RWPE1 (cell line): Measurements from ENCODE around the gene AUTS2.

ENCODE experiments used
- CTCF ChIA-PET: fragments of 350-600 bp; sonication (Branson Sonifier 250); formaldehyde crosslinking; extraction: SDS; loops from one replicate; lab custom pipeline; 2021; lab: Yijun Ruan, JAX
- POLR2A ChIA-PET: fragments of 400-600 bp; formaldehyde crosslinking; extraction: SDS; loops from one replicate; lab custom pipeline; 2020; ENCODE audit warnings: antibody characterized with exemption; ENCODE audit not compliant: low non-redundant PET; lab: Yijun Ruan, JAX
- DNase-seq: peaks from one replicate; pipeline ENCODE4 v3.0.0; 2012; ENCODE audit warnings: low spot score
- H3K27ac ChIP-seq: fragments of 450-650 bp; 2 replicates; pipeline ENCODE4 v1.5.1; 2017
- CTCF ChIP-seq: fragments of 450-650 bp; conservative IDR thresholded peaks from 2 replicates; pipeline ENCODE4 v1.5.1; 2017; ENCODE audit warnings: low read depth, mild to moderate bottlenecking

The AUTS2 gene

DNA sequence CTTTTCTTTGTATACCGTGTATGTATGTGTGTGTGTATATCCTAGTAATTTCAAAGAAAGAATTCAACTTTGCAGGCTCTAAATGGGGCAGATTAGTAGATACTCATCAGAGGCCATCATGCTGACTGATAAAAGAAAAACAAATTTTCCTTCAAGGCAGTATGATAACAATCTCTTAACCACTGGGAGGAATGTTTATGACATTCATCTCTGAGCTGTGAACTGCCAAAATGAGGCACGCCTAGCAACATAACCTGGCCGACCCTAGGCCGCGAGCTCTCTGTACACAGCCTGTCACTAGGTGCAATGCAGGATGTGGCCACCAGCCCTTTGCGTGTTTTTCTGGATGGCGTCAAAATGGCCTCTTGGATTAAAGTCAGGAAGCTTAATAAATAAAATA is 1190.0 kb downstream of the AUTS2 start:
- no peak overlapping the region for H3K27ac ChIP-seq
- no peak for DNase-seq
- no peak for TF ChIP-seq CTCF
- POLR2A ChIA-PET = no interaction called here
- CTCF ChIA-PET = interaction anchor here (0.6 kb wide), 1 partner anchor 358 kb away, joined by 3 read pairs; no protein-coding TSS in a partner anchor

GRCh38 chr7:70789481-70790214 is 1191.4 kb downstream of the AUTS2 start:
- no peak for TF ChIP-seq CTCF
- H3K27ac ChIP-seq = no peak overlapping the region
- POLR2A ChIA-PET = no interaction called here
- no peak for DNase-seq
- CTCF ChIA-PET = no interaction called here

GRCh38 chr7:70790215-70791073 is 1192.2 kb downstream of the AUTS2 start:
- ChIA-PET POLR2A (no interaction called here), CTCF (no interaction called here)
- DNase-seq = no peak
- TF ChIP-seq CTCF = no peak
- H3K27ac ChIP-seq = no peak overlapping the region

DNA sequence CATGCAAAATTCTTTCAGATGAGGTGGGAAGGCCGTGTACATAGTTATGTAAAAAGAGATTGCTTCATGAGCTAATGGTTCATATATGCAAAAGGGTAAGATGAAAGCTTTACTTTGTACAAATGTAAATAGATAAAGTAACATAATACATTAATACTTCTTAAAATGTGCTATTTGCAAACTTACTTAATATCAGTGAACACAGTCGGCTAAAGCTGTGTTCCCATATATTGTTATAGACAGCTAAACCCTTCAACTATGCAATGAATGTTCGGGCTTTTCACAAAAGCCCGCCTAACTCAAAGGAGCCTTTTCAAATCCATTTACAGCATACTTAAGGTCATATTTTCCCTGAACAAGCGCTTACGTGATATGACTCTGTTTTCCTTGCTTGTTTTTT is 1193.1 kb downstream of the AUTS2 start:
- ChIA-PET CTCF (no interaction called here), POLR2A (no interaction called here)
- no peak overlapping the region for H3K27ac ChIP-seq
- TF ChIP-seq CTCF = no peak
- DNase-seq = no peak

DNA sequence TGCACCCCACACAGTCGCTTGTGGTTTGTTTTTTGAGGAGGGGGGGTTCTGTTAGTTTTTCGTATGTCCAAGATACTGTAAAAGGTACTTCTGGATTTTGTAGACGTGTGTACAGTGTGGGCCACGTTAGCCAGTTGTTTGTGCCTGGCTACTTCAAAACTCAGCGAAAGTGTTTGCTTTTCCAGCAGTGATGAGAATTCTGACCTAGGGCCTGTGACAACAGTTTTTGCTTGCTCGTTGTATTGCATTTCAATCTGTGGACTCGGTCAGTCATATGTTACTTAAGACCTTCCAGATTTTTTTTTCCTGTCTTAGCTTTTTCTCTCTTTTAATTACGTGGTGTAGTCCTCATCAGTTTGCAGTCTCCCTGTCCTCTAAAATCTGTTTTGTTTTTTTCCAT is 1194.8 kb downstream of the AUTS2 start:
- H3K27ac ChIP-seq = no peak overlapping the region
- DNase-seq = no peak
- ChIA-PET CTCF (interaction anchor here (0.6 kb wide), 1 partner anchor 907 kb away, joined by 3 read pairs; no protein-coding TSS in a partner anchor), POLR2A (no interaction called here)
- TF ChIP-seq CTCF = no peak

GRCh38 chr7:70793821-70794220 is 1195.5 kb downstream of the AUTS2 start:
- ChIA-PET CTCF (interaction anchor here (0.6 kb wide), 1 partner anchor 907 kb away, joined by 3 read pairs; no protein-coding TSS in a partner anchor), POLR2A (no interaction called here)
- no peak for TF ChIP-seq CTCF
- H3K27ac ChIP-seq = no peak overlapping the region
- no peak for DNase-seq
